ENCODE measurements around the gene PCDHGC5. TPM values are rescaled to one million over a fixed set of nuclear protein-coding genes. Genes with fewer than 3 reads are reported as not detected.

Gene PCDHGC5
- total and polyA plus RNA-seq, 2 of the 8 experiments (the other 6 are each of a cell fraction or from before 2014, with no cell fraction given) = 0.41 to 1.1 TPM

DNA sequence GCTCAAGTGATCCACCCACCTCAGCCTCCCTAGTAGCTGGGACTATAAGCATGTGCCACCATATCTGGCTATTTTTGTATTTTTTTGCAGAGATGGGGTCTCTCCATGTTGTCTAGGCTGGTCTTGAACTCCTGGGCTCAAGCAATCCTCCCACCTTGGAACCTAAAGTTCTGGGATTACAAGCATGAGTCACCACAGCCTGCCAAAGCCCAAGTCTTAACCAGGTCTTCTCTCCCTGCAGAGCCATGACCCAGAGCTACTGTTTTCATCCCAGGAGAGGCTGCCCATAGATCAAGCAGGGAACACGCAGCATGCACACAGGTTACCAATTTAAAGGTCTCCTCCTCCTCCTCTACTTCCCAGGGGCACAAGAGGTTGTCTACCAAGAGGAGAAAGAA is 29.7 kb downstream of the PCDHGC5 start (continued):
- TF ChIP-seq, protein P1, sequence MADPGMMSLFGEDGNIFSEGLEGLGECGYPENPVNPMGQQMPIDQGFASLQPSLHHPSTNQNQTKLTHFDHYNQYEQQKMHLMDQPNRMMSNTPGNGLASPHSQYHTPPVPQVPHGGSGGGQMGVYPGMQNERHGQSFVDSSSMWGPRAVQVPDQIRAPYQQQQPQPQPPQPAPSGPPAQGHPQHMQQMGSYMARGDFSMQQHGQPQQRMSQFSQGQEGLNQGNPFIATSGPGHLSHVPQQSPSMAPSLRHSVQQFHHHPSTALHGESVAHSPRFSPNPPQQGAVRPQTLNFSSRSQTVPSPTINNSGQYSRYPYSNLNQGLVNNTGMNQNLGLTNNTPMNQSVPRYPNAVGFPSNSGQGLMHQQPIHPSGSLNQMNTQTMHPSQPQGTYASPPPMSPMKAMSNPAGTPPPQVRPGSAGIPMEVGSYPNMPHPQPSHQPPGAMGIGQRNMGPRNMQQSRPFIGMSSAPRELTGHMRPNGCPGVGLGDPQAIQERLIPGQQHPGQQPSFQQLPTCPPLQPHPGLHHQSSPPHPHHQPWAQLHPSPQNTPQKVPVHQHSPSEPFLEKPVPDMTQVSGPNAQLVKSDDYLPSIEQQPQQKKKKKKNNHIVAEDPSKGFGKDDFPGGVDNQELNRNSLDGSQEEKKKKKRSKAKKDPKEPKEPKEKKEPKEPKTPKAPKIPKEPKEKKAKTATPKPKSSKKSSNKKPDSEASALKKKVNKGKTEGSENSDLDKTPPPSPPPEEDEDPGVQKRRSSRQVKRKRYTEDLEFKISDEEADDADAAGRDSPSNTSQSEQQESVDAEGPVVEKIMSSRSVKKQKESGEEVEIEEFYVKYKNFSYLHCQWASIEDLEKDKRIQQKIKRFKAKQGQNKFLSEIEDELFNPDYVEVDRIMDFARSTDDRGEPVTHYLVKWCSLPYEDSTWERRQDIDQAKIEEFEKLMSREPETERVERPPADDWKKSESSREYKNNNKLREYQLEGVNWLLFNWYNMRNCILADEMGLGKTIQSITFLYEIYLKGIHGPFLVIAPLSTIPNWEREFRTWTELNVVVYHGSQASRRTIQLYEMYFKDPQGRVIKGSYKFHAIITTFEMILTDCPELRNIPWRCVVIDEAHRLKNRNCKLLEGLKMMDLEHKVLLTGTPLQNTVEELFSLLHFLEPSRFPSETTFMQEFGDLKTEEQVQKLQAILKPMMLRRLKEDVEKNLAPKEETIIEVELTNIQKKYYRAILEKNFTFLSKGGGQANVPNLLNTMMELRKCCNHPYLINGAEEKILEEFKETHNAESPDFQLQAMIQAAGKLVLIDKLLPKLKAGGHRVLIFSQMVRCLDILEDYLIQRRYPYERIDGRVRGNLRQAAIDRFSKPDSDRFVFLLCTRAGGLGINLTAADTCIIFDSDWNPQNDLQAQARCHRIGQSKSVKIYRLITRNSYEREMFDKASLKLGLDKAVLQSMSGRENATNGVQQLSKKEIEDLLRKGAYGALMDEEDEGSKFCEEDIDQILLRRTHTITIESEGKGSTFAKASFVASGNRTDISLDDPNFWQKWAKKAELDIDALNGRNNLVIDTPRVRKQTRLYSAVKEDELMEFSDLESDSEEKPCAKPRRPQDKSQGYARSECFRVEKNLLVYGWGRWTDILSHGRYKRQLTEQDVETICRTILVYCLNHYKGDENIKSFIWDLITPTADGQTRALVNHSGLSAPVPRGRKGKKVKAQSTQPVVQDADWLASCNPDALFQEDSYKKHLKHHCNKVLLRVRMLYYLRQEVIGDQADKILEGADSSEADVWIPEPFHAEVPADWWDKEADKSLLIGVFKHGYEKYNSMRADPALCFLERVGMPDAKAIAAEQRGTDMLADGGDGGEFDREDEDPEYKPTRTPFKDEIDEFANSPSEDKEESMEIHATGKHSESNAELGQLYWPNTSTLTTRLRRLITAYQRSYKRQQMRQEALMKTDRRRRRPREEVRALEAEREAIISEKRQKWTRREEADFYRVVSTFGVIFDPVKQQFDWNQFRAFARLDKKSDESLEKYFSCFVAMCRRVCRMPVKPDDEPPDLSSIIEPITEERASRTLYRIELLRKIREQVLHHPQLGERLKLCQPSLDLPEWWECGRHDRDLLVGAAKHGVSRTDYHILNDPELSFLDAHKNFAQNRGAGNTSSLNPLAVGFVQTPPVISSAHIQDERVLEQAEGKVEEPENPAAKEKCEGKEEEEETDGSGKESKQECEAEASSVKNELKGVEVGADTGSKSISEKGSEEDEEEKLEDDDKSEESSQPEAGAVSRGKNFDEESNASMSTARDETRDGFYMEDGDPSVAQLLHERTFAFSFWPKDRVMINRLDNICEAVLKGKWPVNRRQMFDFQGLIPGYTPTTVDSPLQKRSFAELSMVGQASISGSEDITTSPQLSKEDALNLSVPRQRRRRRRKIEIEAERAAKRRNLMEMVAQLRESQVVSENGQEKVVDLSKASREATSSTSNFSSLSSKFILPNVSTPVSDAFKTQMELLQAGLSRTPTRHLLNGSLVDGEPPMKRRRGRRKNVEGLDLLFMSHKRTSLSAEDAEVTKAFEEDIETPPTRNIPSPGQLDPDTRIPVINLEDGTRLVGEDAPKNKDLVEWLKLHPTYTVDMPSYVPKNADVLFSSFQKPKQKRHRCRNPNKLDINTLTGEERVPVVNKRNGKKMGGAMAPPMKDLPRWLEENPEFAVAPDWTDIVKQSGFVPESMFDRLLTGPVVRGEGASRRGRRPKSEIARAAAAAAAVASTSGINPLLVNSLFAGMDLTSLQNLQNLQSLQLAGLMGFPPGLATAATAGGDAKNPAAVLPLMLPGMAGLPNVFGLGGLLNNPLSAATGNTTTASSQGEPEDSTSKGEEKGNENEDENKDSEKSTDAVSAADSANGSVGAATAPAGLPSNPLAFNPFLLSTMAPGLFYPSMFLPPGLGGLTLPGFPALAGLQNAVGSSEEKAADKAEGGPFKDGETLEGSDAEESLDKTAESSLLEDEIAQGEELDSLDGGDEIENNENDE (IDR thresholded peaks at IDR 0.05; ENCODE audit: insufficient replicate concordance, low read length) = no peak
- TF ChIP-seq POU5F1 (IDR thresholded peaks at IDR 0.05; ENCODE audit: low read depth, low read length) = no peak
- TF ChIP-seq EGR1 (IDR thresholded peaks at IDR 0.05; ENCODE audit: borderline replicate concordance, low read depth, low read length) = no peak
- no peak for TF ChIP-seq TCF12 (IDR thresholded peaks at IDR 0.05; ENCODE audit: low read depth, low read length)
- no peak for TF ChIP-seq CEBPB (IDR thresholded peaks at IDR 0.05; ENCODE audit: low read depth, low read length)
- no peak for TF ChIP-seq CBX5 (IDR thresholded peaks at IDR 0.05; ENCODE audit: low read depth, low read length)
- no peak for TF ChIP-seq PHF8 (conservative IDR thresholded peaks at IDR 0.05; ENCODE audit: low read depth, low read length)
- TF ChIP-seq, protein P2, sequence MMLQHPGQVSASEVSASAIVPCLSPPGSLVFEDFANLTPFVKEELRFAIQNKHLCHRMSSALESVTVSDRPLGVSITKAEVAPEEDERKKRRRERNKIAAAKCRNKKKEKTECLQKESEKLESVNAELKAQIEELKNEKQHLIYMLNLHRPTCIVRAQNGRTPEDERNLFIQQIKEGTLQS (IDR thresholded peaks at IDR 0.05; ENCODE audit: insufficient read depth, low read depth, low read length) = no peak
- TF ChIP-seq TEAD4 (IDR thresholded peaks at IDR 0.05; ENCODE audit: low read depth, low read length) = no peak
- no peak for TF ChIP-seq NRF1 (IDR thresholded peaks at IDR 0.05; ENCODE audit: low read depth, low read length)
- TF ChIP-seq SUZ12 (IDR thresholded peaks at IDR 0.05; ENCODE audit: low read length) = no peak
- no peak for TF ChIP-seq POLR2A (IDR thresholded peaks at IDR 0.05; ENCODE audit: control extremely low read depth in 1 of 2, low read depth in 2 of 2, low read length in 2 of 2)
- TF ChIP-seq RFX5 (IDR thresholded peaks at IDR 0.05; ENCODE audit: borderline replicate concordance, low read depth, low read length) = no peak

Data from H1 (cell line).